Measurements from ENCODE around the gene TTN. TPM values are rescaled to one million over a fixed set of nuclear protein-coding genes. Genes with fewer than 3 reads are reported as not detected.

TTN gene
- total RNA-seq, 1 experiment from 2014 or later = 0.13 TPM

DNA sequence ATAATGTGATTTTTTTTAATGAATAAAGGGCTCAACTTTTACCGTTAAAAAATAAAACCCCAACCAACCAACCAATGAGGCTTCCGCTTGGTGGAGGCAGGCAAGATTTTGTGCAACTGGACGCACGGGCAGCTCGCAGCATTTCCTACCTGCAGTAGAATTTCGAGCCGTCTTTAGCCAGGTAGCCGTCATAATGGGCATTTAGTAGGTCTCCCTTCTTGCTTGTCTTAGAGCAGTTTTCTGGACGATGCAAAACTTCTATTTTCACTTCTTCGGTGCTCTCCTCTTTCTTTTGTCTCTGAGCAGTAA, 329.1 kb downstream of the TTN start:
- Histone ChIP-seq H3K36me3 (ENCODE audit: control insufficient read depth, insufficient read depth, low read length) (no peaks in the 10 kb centered on the region), H3K4me1 (ENCODE audit: control insufficient read depth, insufficient read depth, low read length) (peaks cover 25% of the 10 kb centered on the region), H3K27ac (ENCODE audit: low read length) (peak overlapping the region; percentile 81), H3K27me3 (ENCODE audit: control insufficient read depth, insufficient read depth, low read length) (no peaks in the 10 kb centered on the region), H3K4me3 (ENCODE audit: low read depth in 2 of 2, low read length in 2 of 2) (peak overlapping the region; percentile 71 to 89), H3K9me3 (ENCODE audit: control insufficient read depth, insufficient read depth, low read depth, low read length) (no peaks in the 10 kb centered on the region)
- in situ Hi-C loops (cut with HindIII; ENCODE audit: low pct_unique_long_range_greater_than_20kb, low sequenced_read_pairs) = no loop called here
- POLR2A ChIA-PET = no interaction called here
- ATAC-seq = no peak
- intact Hi-C loops (cut with micrococcal nuclease; ENCODE audit: unreplicated experiment) = loop anchor here (2.0 to 5.0 kb wide), 2 partner anchors 27 to 44 kb away; partner anchors contain the start of genes PJVK and PRKRA
- BruUV-seq (replicated peaks) = no TSS peak
- TF ChIP-seq SIN3A (IDR thresholded peaks at IDR 0.05; ENCODE audit: borderline replicate concordance, insufficient read depth, low read depth, low read length) (no peak), TCF7L2 (IDR thresholded peaks at IDR 0.05; ENCODE audit: low read depth, low read length) (no peak), POLR2AphosphoS5 (IDR thresholded peaks at IDR 0.05; ENCODE audit: low read depth, low read length) (no peak)
- TF ChIP-seq, protein P1, sequence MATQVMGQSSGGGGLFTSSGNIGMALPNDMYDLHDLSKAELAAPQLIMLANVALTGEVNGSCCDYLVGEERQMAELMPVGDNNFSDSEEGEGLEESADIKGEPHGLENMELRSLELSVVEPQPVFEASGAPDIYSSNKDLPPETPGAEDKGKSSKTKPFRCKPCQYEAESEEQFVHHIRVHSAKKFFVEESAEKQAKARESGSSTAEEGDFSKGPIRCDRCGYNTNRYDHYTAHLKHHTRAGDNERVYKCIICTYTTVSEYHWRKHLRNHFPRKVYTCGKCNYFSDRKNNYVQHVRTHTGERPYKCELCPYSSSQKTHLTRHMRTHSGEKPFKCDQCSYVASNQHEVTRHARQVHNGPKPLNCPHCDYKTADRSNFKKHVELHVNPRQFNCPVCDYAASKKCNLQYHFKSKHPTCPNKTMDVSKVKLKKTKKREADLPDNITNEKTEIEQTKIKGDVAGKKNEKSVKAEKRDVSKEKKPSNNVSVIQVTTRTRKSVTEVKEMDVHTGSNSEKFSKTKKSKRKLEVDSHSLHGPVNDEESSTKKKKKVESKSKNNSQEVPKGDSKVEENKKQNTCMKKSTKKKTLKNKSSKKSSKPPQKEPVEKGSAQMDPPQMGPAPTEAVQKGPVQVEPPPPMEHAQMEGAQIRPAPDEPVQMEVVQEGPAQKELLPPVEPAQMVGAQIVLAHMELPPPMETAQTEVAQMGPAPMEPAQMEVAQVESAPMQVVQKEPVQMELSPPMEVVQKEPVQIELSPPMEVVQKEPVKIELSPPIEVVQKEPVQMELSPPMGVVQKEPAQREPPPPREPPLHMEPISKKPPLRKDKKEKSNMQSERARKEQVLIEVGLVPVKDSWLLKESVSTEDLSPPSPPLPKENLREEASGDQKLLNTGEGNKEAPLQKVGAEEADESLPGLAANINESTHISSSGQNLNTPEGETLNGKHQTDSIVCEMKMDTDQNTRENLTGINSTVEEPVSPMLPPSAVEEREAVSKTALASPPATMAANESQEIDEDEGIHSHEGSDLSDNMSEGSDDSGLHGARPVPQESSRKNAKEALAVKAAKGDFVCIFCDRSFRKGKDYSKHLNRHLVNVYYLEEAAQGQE (IDR thresholded peaks at IDR 0.05; ENCODE audit: insufficient read depth in 1 of 2, low read depth in 2 of 2, low read length in 1 of 2) = no peak
- TF ChIP-seq, protein P2, sequence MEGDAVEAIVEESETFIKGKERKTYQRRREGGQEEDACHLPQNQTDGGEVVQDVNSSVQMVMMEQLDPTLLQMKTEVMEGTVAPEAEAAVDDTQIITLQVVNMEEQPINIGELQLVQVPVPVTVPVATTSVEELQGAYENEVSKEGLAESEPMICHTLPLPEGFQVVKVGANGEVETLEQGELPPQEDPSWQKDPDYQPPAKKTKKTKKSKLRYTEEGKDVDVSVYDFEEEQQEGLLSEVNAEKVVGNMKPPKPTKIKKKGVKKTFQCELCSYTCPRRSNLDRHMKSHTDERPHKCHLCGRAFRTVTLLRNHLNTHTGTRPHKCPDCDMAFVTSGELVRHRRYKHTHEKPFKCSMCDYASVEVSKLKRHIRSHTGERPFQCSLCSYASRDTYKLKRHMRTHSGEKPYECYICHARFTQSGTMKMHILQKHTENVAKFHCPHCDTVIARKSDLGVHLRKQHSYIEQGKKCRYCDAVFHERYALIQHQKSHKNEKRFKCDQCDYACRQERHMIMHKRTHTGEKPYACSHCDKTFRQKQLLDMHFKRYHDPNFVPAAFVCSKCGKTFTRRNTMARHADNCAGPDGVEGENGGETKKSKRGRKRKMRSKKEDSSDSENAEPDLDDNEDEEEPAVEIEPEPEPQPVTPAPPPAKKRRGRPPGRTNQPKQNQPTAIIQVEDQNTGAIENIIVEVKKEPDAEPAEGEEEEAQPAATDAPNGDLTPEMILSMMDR (IDR thresholded peaks at IDR 0.05) = no peak
- CTCF ChIA-PET = no interaction called here
- DNase-seq (ENCODE audit: low read depth, low spot score) = no peak

DNA sequence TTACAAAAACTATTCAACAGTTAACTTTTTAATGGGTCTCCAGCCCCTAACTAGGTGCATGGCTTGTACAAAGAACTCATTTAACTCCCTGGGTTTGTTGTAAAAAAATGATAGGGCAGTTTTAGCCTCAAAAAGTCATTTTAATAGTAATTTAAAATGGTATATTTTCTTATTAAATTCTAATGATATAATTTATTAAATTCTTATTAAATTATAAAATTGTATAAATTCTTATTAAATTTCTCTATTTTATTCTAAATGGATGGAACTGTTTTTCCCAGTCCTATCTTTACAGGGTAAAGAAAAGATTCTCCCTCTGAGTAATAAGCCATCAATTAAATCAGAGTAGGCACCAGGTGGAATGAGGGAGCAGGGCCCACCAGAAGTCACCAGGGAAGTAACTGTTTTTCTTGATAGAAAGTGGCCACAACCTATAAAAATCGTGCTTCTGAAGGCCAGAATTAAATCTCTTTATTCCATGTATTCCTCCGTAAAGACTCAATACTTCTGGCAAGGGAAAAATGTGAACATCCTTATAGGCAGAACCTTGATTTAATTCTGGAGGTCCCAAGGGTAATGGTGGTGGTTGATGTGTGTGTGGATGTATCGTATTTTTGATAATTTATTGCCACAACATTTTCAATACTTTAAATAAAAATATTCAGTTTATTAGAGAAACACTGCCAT, 329.6 kb downstream of the TTN start:
- peak overlapping the region; percentile 71 to 89 for H3K4me3 ChIP-seq (ENCODE audit: low read depth in 2 of 2, low read length in 2 of 2)
- POLR2A ChIA-PET = no interaction called here
- no peak for ATAC-seq
- CTCF ChIA-PET = no interaction called here
- TF ChIP-seq, protein P2 (IDR thresholded peaks at IDR 0.05) = no peak
- TF ChIP-seq TCF7L2 (IDR thresholded peaks at IDR 0.05; ENCODE audit: low read depth, low read length) (no peak), SIN3A (IDR thresholded peaks at IDR 0.05; ENCODE audit: borderline replicate concordance, insufficient read depth, low read depth, low read length) (no peak), POLR2AphosphoS5 (IDR thresholded peaks at IDR 0.05; ENCODE audit: low read depth, low read length) (no peak)
- TF ChIP-seq, protein P1 (IDR thresholded peaks at IDR 0.05; ENCODE audit: insufficient read depth in 1 of 2, low read depth in 2 of 2, low read length in 1 of 2) = no peak
- H3K36me3 ChIP-seq (ENCODE audit: control insufficient read depth, insufficient read depth, low read length) = no peaks in the 10 kb centered on the region
- BruUV-seq (replicated peaks) = no TSS peak
- no peak for DNase-seq (ENCODE audit: low read depth, low spot score)
- H3K9me3 ChIP-seq (ENCODE audit: control insufficient read depth, insufficient read depth, low read depth, low read length) = no peaks in the 10 kb centered on the region
- no peaks in the 10 kb centered on the region for H3K27me3 ChIP-seq (ENCODE audit: control insufficient read depth, insufficient read depth, low read length)
- intact Hi-C loops (cut with micrococcal nuclease; ENCODE audit: unreplicated experiment) = loop anchor here (2.0 to 5.0 kb wide), 2 partner anchors 27 to 45 kb away; partner anchors contain the start of genes PJVK and PRKRA
- peaks cover 25% of the 10 kb centered on the region for H3K4me1 ChIP-seq (ENCODE audit: control insufficient read depth, insufficient read depth, low read length)
- no peak overlapping the region for H3K27ac ChIP-seq (ENCODE audit: low read length)
- in situ Hi-C loops (cut with HindIII; ENCODE audit: low pct_unique_long_range_greater_than_20kb, low sequenced_read_pairs) = no loop called here

Data from Panc1 (cell line).